ENCODE data around the gene SPATA1.
"Not testable (repeated sequence)": the region's sequence is repeated elsewhere in the genome, so short reads cannot be mapped to it uniquely, and the experiment has no call there.

Gene SPATA1

DNA sequence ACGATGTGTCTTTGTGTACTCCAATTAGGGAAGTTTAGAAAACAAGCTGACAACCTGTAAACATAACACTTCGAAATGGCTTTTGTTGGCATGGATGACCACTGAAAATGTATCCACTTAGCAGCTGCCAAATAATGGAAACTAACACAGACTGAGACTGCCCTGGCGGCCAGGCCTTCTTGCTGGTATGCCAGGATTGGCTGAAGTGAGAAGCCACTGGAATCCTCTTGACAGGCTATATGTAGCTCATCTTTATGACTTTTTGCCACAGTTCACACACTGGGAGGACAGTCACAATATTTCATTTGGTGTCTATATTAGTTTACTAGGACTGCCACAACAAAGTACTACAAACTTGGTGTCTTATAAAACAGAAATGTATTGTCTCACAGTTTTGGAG lies 80.9 kb downstream of the SPATA1 start:
- no peak for DNase-seq (ENCODE audit: low read depth in 2 of 2)

DNA sequence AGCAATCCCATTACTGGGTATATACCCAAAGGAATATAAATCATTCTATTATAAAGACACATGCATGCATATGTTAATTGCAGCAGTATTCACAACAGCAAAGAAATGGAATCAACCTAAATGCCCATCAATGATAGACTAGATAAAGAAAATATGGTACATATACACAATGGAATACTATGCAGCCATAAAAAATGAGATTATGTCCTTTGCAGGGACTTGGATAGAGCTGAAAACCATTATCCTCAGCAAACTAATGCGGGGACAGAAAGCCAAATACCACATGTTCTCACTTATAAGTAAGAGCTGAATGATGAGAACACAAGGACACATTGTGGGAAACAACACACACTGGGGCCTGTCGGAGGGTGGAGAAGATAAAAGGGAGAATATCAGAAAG lies 88.8 kb downstream of the SPATA1 start:
- not testable (repeated sequence) for DNase-seq (ENCODE audit: low read depth in 2 of 2)

DNA sequence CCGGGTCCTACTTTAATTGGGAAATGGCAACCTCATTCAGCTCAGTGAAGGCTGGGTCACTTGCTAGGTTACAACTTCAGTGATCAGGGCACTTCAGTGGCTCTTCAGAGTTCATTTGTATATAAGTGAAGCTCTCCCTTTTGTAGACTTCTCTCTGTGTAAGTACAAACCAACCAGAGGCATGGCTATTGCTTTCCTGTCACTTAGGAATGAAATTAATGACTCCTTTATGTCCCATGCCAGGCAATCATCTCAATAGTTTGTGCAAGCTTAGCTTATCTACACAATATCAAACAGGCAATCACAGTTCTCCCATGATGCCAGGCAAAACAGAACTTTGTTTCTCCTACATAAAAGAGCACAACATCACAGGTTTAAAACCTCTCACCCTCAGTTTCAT lies 90.8 kb downstream of the SPATA1 start:
- DNase-seq (ENCODE audit: low read depth in 2 of 2), result no peak

DNA sequence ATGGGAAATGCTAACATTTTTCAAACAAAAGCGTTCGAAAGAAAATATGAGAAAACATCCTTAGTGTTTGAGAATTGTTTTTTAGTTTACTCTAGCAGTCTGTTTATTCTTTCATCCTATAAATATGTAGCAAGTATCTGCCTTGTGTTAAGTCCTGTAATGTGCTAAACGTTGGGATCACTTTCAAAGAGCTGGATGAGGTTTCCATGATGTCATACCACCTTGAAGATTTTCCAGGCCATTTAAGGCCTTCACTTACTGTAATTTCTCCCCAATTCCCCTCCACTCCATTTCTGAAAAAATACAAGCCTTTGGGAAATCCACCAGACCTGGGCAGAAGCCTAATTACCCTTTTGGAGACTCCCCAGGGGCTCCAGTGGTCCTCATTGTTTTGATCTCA lies 92.2 kb downstream of the SPATA1 start:
- no peak for DNase-seq (ENCODE audit: low read depth in 2 of 2)

DNA sequence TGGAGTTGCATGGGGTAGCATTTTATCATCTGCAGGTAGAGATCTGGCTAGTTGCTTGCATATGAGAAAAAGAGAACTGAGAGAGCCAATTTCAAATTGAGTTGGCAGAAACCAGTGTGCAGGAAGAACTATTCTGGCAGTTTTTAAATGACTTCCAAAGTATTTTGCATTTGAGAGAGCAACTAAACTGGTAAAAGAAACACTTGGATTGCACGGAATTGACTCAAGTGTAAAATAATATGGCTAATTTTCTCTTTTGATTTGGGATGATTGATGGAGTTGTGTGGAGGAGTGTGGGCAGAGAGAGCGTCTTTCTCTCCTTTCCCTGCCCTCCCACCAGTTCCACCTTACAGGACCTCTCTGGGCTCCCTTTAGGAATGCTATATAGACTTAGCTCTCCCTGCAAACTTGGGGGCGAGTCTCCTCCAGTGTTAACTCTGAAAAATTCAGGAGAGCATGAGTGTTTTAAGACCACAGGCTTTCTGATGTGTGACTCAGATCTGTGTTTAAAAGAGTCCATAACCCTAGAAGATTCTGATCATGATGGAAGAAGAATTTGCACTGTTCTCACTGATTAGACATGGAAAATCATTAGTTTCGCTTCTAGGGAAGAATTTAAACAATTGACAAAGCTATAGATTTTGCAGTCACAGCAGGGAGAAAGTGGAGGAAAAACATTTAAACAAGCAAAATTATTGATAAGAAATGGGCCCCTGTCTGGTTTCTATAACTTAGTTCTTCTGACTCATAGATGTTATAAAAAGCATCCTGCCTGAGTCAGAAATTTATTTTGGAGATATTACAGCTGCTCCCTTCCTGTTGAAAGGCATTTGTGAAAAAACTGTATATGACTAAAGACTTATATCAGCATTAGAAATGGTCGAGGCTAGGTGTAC lies 92.9 kb downstream of the SPATA1 start:
- DNase-seq (ENCODE audit: low read depth in 2 of 2), result no peak

DNA sequence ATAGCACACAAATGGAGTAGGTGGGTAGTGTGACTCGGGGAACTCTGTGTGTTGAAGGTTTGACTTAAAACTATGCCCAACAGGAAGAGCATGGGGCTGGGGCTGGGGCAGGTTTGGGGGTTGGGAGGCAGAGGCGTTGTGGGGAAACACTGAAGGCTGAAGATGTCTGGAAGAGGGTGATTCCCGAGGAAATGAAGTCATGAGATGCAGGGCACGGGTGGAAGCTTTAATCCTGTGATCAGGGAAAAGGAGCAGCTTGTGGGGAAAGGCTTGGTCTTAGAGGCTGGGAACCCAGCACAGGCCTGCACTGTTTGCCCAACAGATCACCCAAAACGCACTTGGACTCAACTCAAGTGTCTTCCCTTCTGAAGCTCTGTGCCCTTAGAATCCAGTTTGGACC lies 94.6 kb downstream of the SPATA1 start:
- no peak for DNase-seq (ENCODE audit: low read depth in 2 of 2)

DNA sequence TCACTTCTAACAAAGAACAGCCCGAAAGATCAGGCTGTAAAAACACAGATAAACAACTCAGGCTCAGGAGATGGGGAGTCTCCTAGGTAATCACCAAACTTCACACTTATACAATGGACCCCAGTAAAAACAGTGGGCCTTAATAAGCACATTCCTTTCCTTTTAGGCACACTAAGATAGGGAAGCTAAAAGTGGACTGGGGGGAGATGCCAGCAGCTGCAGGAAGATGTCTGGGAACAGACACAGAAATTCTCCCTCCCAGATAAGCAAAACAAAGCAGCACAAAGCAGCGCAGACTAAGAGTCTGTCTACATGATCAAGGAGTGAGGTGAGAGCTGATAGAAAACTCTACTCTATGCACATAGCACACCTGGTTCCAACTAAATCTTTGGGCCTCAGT lies 97.0 kb downstream of the SPATA1 start:
- no peak for DNase-seq (ENCODE audit: low read depth in 2 of 2)

DNA sequence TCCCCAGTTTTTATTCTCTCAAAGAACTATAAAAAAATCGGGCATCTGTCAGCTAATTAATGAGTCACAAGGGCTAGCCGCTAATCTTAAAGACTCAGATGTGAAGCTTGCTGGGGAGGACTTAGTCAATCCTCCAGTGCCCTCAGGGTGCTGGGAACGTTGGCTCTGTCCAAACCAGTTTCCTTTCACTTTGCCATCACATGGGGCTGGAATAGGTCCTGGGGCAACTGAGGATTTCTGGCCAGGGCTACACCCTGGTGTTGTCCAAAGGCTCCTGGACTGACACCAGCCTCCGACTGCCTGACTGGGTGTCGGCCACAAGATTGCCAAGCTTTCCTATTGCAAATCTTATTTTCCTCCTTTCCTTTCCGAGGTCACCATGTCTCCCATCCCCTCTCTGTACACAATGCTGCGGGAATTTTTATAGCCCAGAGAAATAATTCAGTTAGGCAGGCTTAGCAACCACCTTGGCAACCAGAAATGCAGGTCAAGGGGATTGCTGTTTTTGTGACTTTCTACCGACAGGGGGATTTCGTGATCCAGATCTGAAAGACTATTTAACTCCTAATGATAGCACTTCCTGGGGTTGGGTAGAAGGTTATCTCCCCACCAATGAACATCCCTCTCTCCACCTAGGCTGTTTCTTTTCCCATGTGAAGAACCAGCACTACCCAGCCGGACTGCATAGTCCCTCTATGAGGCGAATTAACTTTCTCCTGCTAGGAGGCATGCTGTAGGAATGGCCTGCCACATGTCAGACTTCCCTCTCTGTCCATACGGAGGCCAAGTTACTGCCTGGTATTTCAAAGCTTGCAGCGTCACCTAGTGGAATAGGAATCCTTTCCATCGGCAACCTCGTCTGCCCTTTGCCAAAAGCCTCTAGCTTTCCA lies 98.0 kb downstream of the SPATA1 start:
- no peak for DNase-seq (ENCODE audit: low read depth in 2 of 2)

DNA sequence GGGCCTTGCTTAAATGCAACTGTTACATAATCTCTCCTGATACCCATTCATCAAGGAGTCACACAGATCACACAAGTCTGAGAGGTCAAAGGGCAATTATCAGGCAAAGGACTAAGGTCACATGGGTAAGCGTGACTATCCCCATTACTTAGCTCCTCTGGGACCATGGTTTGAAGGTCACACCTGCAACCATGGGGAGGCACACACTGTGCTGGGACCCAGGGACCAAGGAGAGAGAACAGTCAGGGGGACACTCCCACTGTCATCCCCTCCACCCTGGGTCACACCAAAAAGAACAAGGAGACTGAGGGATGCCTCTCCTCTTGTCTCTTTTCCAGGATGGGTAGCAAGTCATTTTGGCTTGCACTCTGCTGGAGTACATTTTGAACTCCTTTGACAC lies 99.0 kb downstream of the SPATA1 start:
- no peak for DNase-seq (ENCODE audit: low read depth in 2 of 2)

DNA sequence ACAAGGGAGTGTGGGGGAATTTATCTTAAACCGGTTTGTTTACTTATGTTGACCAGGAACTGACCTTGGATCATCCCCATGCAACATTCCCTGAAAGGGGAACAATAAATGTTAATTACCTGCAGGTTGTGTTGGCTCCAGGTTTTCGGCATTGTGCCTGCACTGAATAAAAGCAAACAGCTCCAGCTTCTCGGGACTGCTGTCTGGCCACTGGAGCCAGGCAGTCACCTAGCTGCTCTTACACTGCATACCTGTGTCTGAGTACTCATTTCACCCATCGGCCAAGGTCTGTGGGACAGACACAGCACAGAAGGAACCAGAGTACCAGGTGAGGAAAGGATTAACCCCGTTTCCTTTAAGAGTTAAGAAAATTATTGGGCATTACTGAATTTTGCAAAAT lies 100.8 kb downstream of the SPATA1 start:
- no peak for DNase-seq (ENCODE audit: low read depth in 2 of 2)

DNA sequence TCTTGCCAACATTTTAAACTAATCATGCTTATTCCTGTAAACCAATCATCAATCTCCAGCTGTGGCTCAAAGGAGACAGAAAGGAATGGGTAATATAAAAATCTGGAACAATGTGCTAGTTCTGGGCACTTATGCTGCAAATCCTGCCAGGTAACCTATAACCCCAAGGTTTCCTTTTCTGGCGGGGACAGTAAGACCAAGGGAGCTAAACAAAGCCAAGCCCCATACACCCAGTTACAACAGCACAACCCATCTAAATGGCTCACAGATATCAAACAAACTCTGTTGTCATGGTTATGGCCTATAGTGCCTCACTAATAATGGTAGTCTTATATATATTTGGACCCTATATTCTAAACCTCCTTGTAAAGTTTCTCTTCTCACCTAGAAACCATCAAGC lies 104.9 kb downstream of the SPATA1 start:
- DNase-seq (ENCODE audit: low read depth in 2 of 2), result no peak

DNA sequence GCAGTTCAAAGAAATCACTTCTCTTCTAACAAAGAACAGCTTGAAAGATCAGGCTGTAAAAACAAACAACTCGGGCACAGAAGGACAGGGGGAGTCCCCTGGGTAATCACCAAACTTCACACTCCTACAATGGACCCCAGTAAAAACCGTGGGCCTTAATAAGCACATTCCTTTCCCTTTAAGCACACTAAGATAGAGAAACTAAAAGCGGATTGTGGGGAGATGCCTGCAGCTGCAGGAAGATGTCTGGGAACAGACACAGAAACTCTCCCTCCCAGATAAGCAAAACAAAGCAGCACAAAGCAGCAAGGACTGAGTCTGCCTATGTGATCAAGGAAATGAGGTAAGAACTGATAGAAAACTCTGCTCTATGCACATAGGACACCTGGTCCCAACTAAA lies 105.6 kb downstream of the SPATA1 start:
- DNase-seq (ENCODE audit: low read depth in 2 of 2), result no peak

DNA sequence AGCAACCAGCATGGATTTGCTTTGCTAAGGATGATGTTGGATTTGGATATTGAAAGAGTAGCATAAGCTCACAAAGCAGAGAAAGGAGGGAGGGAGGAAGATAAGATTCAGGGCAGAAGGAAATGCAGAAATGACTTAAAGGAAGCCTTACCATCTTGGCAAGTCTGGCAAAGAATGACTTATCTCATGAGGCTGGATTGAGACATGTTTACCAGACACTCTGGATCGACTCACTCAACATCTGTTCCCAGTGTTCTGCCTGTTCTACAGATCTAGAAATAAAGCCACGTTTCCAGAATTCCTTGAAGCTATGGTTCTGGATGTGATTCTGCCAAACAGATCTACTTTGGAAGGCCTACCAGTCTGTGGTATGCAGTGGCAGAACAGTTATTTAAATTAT lies 106.8 kb downstream of the SPATA1 start:
- no peak for DNase-seq (ENCODE audit: low read depth in 2 of 2)

DNA sequence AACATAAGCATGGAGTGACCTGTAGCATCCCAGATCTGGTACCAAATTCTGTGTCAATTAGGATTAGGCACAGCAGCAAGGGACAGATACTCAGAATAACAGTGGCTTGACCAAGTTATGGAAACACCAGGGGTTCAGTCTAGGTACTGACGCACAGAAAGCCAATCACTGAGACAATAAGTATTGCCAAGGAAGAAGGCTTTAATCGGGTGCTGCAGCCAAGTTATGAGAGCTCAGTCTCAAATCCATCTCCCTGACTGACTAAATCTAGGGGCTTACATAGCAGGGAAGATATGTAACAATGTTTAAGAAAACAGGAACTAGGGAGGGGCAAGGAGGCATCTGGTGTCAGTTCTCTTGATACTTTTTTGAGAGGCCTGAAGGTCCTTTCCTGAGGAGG lies 107.7 kb downstream of the SPATA1 start:
- no peak for DNase-seq (ENCODE audit: low read depth in 2 of 2)

DNA sequence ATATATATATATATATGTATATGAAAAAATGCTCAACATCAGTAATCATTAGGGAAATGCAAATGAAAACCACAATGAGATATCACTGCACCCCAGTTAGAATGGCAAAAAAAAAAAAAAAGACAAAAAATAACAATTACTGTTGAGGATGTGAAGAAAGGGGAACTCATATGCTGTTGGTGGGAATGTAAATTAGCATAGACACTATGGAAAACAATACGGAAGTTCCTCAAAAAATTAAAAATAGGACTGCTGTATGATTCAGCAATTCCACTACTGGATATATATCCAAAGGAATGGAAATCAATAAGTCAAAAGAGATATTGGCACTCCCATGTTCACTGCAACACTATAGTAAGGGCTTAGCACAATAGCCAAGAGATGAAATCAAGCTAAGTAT lies 109.6 kb downstream of the SPATA1 start:
- DNase-seq (ENCODE audit: low read depth in 2 of 2), result no peak
